Upper lobe of left lung (tissue), 6 donors: ENCODE data around the gene CCT8. TPM values are rescaled to one million over a fixed set of nuclear protein-coding genes. Genes with fewer than 3 reads are reported as not detected.
"Not testable (repeated sequence)": the region's sequence is repeated elsewhere in the genome, so short reads cannot be mapped to it uniquely, and the experiment has no call there.

ENCODE experiments used
- ATAC-seq, 2 donors: fragments of 200-7000 bp; cut with Tn5 transposase; one replicate each; pipeline ENCODE4 v1.9.1; 2022; ENCODE audit warnings: mild to moderate bottlenecking in 2 of 2, moderate library complexity in 2 of 2; ENCODE audit not compliant: low FRiP score in 2 of 2
- DNase-seq, 2 donors: peaks; one replicate each; pipeline ENCODE4 v3.0.0-alpha.2; 2019 to 2020
- H3K27ac ChIP-seq, 4 donors: fragments of 200-600 bp; sonication (generic); one replicate each; pipeline ENCODE4 v1.5.1; 2016 to 2019
- H3K27me3 ChIP-seq, 4 donors: fragments of 200-600 bp; sonication (generic); one replicate each; pipeline ENCODE4 v1.5.1; 2017 to 2019
- H3K36me3 ChIP-seq, 4 donors: fragments of 200-600 bp; sonication (generic); one replicate each; pipeline ENCODE4 v1.5.1; 2016 to 2019
- H3K4me1 ChIP-seq, 4 donors: fragments of 200-600 bp; sonication (generic); one replicate each; pipeline ENCODE4 v1.5.1; 2018 to 2019
- H3K4me3 ChIP-seq, 4 donors: fragments of 200-600 bp; sonication (generic); one replicate each; pipeline ENCODE4 v1.5.1; 2017 to 2019; ENCODE audit warnings: mild to moderate bottlenecking in 2 of 4, moderate library complexity in 1 of 4
- H3K9me3 ChIP-seq, 4 donors: fragments of 200-600 bp; sonication (generic); one replicate each; pipeline ENCODE4 v1.5.1; 2018 to 2019
- CTCF ChIP-seq, 6 experiments: fragments of 450-650 bp in 4 of 6; fragments of 200-600 bp in 2 of 6; sonication (generic) in 2 of 6; IDR thresholded peaks; one replicate each; pipeline ENCODE4 v1.5.1; 2016 to 2019; ENCODE audit warnings: antibody characterized with exemption in 6 of 6
- EP300 ChIP-seq, 4 donors: sonication (generic); formaldehyde crosslinking; IDR thresholded peaks; one replicate each; pipeline ENCODE4 v1.5.1; 2017; ENCODE audit warnings: antibody characterized with exemption in 4 of 4, control low read depth in 2 of 4
- POLR2A ChIP-seq, 4 donors: fragments of 450-650 bp; IDR thresholded peaks; one replicate each; pipeline ENCODE4 v1.5.1; 2016 to 2017; ENCODE audit warnings: antibody characterized with exemption in 4 of 4, mild to moderate bottlenecking in 2 of 4
- POLR2AphosphoS5 ChIP-seq, 2 donors: sonication (generic); formaldehyde crosslinking; IDR thresholded peaks; one replicate each; pipeline ENCODE4 v1.5.1; 2017; ENCODE audit warnings: antibody characterized with exemption in 2 of 2
- WGBS, 2 donors: methylation state at CpG; one replicate each; pipeline ENCODE4 v1.1.5; 2017 to 2018; 5-methylcytosine and 5-hydroxymethylcytosine counted together
- total RNA-seq, 6 donors: library from RNA; depleted of rRNA in 4 of 6; stranded (reverse); fragments of >200 nt in 4 of 6; gene quantifications; one replicate each; pipeline versions ENCODE4 v1.1.0 to v1.2.1, GENCODE V29; 2016 to 2021
- donor health status: DM: no; HTN: no; CAD: no; lungs with moderate emphysema.
- donor health status: DM: no; HTN: yes; CAD: no; lungs with severe emphysema.

CCT8 gene
- total RNA-seq, 6 donors from 2014 or later = 39.8 to 133 (median 99.0) TPM

GRCh38 chr21:29024474-29025327 lies 48.7 kb downstream of the CCT8 start, which contains the start of gene USP16:
USP16 (plus strand) TSS chr21:29024668; CDS start chr21:29027914, 3,246 bp downstream.
- H3K27ac ChIP-seq = peak within 1 kb of the TSS; percentile 96 to 99 (median 98)
- DNase-seq = peak; percentile 94 to 95
- peaks cover 12 to 35% (median 19%) of the 10 kb centered on the region in 4 donors for H3K4me1 ChIP-seq
- peak; percentile 98 to 99 for ATAC-seq
- H3K36me3 ChIP-seq = peaks cover 0 to 12% (median 3%) of the 10 kb centered on the region in 4 donors
- no peaks in the 10 kb centered on the region for H3K27me3 ChIP-seq
- TF ChIP-seq EP300 (IDR thresholded peaks at IDR 0.05) (peak in 1 of 4 donors; percentile 1), POLR2A (IDR thresholded peaks at IDR 0.05) (peak in 3 of 4 donors; percentile 42 to 82 (median 67)), POLR2AphosphoS5 (IDR thresholded peaks at IDR 0.05) (peak; percentile 72 to 76), CTCF (IDR thresholded peaks at IDR 0.05) (peak; percentile 17 to 77 (median 35))
- H3K4me3 ChIP-seq = peak within 1 kb of the TSS; percentile 65 to 79 (median 65)
- 0 to 1% methylated on average over 27 to 42 of the region's 48 CpGs for WGBS, 2 donors
- H3K9me3 ChIP-seq = no peaks in the 10 kb centered on the region

GRCh38 chr21:29022166-29022565 lies 51.3 kb downstream of the CCT8 start:
- Histone ChIP-seq H3K9me3 (no peaks in the 10 kb centered on the region), H3K4me1 (peaks cover 24 to 52% (median 31%) of the 10 kb centered on the region in 4 donors), H3K4me3 (no peak overlapping the region), H3K27me3 (no peaks in the 10 kb centered on the region), H3K36me3 (no peaks in the 10 kb centered on the region), H3K27ac (no peak overlapping the region)
- 67 to 70% methylated on average over 4 of the region's 4 CpGs for WGBS, 2 donors
- DNase-seq (no peak), ATAC-seq (no peak)
- TF ChIP-seq POLR2AphosphoS5 (IDR thresholded peaks at IDR 0.05) (no peak), POLR2A (IDR thresholded peaks at IDR 0.05) (no peak), CTCF (IDR thresholded peaks at IDR 0.05) (no peak), EP300 (IDR thresholded peaks at IDR 0.05) (no peak)

- 18 to 30% methylated on average over 12 of the region's 12 CpGs for WGBS, 2 donors
- TF ChIP-seq POLR2A (IDR thresholded peaks at IDR 0.05) (no peak), POLR2AphosphoS5 (IDR thresholded peaks at IDR 0.05) (no peak), CTCF (IDR thresholded peaks at IDR 0.05) (no peak), EP300 (IDR thresholded peaks at IDR 0.05) (no peak)
- H3K27ac ChIP-seq = peak overlapping the region; percentile 84 to 90 (median 86)
- no peak for DNase-seq
- peaks cover 14 to 26% (median 16%) of the 10 kb centered on the region in 4 donors for H3K4me1 ChIP-seq
- no peaks in the 10 kb centered on the region for H3K27me3 ChIP-seq
- no peaks in the 10 kb centered on the region for H3K36me3 ChIP-seq
- peak overlapping the region; percentile 92 to 99 (median 98) for H3K4me3 ChIP-seq
- ATAC-seq = peak in 1 of 2 donors; percentile 64
- no peaks in the 10 kb centered on the region for H3K9me3 ChIP-seq
Observed at GRCh38 chr21:29018540-29018939, 54.9 kb downstream of the CCT8 start.

- H3K9me3 ChIP-seq = no peaks in the 10 kb centered on the region
- no peak for TF ChIP-seq POLR2A (IDR thresholded peaks at IDR 0.05)
- no peak for TF ChIP-seq EP300 (IDR thresholded peaks at IDR 0.05)
- no peaks in the 10 kb centered on the region for H3K27me3 ChIP-seq
- no peak for ATAC-seq
- H3K4me1 ChIP-seq = peaks cover 14 to 24% (median 16%) of the 10 kb centered on the region in 4 donors
- DNase-seq = no peak
- H3K4me3 ChIP-seq = peak overlapping the region in 2 of 4 donors; percentile 92 to 98
- WGBS, 2 donors = 80 to 84% methylated on average over 6 of the region's 6 CpGs
- no peak overlapping the region for H3K27ac ChIP-seq
- H3K36me3 ChIP-seq = no peaks in the 10 kb centered on the region
Observed at GRCh38 chr21:29017639-29018237, 55.7 kb downstream of the CCT8 start.

GRCh38 chr21:29011236-29011635 lies 62.2 kb downstream of the CCT8 start:
- not testable (repeated sequence) for H3K4me3 ChIP-seq, ATAC-seq, H3K9me3 ChIP-seq, H3K27ac ChIP-seq, H3K27me3 ChIP-seq, H3K4me1 ChIP-seq
- 94% methylated on average over 19 of the region's 30 CpGs; no CpG with 5 or more reads in 1 of the 2 donors for WGBS, 2 donors
- peak in 1 of 2 donors; percentile 67 for DNase-seq
- peaks cover 0 to 18% (median 9%) of the 10 kb centered on the region in 4 donors for H3K36me3 ChIP-seq
